ENCODE results near the gene NR2C2.

NR2C2 gene

GRCh38 chr3:15096046-15096445, 148.7 kb downstream of the NR2C2 start:
- TF ChIP-seq, protein P1, sequence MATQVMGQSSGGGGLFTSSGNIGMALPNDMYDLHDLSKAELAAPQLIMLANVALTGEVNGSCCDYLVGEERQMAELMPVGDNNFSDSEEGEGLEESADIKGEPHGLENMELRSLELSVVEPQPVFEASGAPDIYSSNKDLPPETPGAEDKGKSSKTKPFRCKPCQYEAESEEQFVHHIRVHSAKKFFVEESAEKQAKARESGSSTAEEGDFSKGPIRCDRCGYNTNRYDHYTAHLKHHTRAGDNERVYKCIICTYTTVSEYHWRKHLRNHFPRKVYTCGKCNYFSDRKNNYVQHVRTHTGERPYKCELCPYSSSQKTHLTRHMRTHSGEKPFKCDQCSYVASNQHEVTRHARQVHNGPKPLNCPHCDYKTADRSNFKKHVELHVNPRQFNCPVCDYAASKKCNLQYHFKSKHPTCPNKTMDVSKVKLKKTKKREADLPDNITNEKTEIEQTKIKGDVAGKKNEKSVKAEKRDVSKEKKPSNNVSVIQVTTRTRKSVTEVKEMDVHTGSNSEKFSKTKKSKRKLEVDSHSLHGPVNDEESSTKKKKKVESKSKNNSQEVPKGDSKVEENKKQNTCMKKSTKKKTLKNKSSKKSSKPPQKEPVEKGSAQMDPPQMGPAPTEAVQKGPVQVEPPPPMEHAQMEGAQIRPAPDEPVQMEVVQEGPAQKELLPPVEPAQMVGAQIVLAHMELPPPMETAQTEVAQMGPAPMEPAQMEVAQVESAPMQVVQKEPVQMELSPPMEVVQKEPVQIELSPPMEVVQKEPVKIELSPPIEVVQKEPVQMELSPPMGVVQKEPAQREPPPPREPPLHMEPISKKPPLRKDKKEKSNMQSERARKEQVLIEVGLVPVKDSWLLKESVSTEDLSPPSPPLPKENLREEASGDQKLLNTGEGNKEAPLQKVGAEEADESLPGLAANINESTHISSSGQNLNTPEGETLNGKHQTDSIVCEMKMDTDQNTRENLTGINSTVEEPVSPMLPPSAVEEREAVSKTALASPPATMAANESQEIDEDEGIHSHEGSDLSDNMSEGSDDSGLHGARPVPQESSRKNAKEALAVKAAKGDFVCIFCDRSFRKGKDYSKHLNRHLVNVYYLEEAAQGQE (IDR thresholded peaks at IDR 0.05; ENCODE audit: insufficient read depth in 1 of 2, low read depth in 2 of 2, low read length in 2 of 2) = no peak
- TF ChIP-seq TAF1 (IDR thresholded peaks at IDR 0.05; ENCODE audit: borderline replicate concordance, insufficient read depth, low read length) (no peak), POLR2AphosphoS5 (IDR thresholded peaks at IDR 0.05; ENCODE audit: low read depth, low read length) (no peak), SIN3A (IDR thresholded peaks at IDR 0.05; ENCODE audit: borderline replicate concordance, insufficient read depth, low read length) (no peak), FOXP2 (optimal IDR thresholded peaks at IDR 0.05; ENCODE audit: borderline replicate concordance, extremely low read depth, extremely low read length, insufficient read depth) (no peak)

GRCh38 chr3:15097891-15098290, 150.5 kb downstream of the NR2C2 start:
- no peak for TF ChIP-seq TAF1 (IDR thresholded peaks at IDR 0.05; ENCODE audit: borderline replicate concordance, insufficient read depth, low read length)
- TF ChIP-seq, protein P1 (IDR thresholded peaks at IDR 0.05; ENCODE audit: insufficient read depth in 1 of 2, low read depth in 2 of 2, low read length in 2 of 2) = no peak
- TF ChIP-seq POLR2AphosphoS5 (IDR thresholded peaks at IDR 0.05; ENCODE audit: low read depth, low read length) = no peak
- TF ChIP-seq SIN3A (IDR thresholded peaks at IDR 0.05; ENCODE audit: borderline replicate concordance, insufficient read depth, low read length) = no peak
- TF ChIP-seq FOXP2 (optimal IDR thresholded peaks at IDR 0.05; ENCODE audit: borderline replicate concordance, extremely low read depth, extremely low read length, insufficient read depth) = no peak
